HK-2 (cell line): Measurements from ENCODE around the gene RIPOR3.
"Not testable (repeated sequence)": the region's sequence is repeated elsewhere in the genome, so short reads cannot be mapped to it uniquely, and the experiment has no call there.

Experiments used
- DNase-seq: peaks from one replicate; pipeline ENCODE4 v3.0.0-alpha.2; 2018; ENCODE audit not compliant: unreplicated experiment

The RIPOR3 gene

DNA sequence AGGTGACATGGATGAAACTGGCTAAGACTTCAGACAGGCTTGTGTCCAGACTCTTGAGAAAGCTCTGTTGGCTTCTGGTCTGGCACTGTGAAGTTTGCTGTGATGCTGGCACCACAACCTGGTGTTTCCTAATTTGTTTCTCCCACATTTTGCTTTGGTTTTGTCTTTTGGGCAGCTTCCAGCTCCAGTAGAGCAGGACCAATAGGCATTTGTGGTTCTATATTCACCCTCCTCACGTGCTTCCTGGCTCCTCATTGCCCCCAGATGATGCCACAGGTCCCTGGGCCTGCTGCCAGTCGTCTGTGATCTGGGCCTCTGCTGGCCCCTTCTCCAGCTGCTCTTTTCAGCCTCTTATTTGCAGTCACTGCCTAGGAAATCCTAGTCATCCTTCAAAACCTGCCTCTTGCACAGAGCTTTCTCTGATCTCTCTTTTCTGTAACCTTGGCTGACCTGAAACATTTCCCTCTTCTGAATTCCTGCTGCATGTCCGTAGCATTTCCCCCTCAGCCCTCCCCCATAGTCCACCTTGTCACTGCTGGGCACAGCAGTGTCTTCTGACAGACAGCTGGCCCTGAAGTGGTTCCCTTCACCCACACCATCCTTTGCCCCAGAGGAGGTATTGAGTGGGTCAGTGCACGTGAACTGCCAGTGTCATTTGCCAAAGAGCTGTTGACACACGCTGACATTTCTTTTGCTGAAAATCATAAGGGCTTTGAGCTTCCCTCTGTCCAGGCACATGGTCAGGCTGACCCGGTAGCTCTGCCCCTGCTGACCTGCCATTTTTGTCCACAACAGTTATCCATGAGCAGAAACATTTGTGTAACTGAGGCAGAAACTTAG lies 118.2 kb downstream of the RIPOR3 start:
- no peak for DNase-seq

DNA sequence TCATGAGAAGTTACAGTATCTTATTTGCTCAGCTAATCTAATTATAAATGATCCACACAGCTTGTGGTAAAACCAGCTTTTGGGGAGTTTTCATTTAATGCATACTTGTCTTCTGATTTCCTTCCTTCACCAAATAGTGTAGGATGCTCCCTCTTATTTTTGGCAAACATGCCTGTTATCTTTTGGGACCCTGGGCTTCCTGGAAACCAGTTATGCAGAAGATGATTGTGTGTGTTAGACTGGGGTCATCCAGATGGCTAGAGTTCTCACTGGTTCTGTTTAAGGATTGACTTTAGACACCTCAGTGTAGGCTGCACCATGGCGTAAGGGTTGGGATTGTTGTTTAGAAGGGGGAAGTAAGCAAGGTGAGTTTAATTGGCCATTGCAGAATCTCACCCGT lies 119.9 kb downstream of the RIPOR3 start:
- DNase-seq: no peak

DNA sequence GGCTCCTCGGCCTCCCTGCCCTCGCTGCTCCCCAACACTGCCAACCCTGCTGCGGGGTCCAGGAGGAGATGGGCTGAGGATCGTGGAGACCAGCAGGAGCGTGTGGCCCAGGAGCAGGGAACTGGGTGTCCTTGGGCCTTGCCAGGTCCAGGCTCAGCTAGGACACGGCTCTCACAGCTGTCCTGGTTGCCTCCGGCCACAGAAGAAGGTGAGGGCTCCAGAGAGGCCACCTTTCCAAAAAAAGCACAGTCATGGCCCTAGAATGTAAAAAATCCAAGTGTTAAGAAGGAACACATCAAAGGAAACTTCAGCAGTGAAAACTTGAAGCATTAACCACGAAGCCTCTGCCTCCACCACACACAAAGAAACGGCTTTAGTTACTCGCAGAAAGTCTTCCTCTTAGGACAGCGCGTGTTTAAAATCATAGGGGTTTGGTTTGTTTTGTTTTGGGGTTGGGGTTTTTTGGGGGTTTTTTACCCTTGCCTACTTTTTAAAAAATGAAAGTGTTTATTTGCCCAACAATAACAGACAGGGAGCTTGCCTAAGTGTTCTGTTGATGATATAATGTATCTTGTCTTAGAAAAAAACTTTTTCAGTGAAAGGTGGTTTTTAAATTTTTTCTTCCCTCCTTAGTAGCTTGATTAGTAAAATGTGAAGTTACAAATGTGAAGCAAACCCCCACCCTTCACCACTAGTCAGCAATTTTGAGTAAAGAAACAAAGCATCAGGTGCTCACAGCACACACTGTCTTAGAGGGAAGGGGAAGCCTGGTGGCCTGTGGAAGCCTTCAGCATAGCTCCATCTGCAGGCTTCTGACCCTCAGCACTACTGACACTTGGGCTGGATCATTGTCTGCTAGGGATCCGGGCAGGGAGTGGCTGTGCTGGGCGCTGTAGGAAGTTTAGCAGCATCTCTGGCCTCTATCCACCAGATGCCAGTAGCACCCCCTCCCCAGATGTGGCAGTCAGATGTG lies 121.2 kb downstream of the RIPOR3 start:
- peak; percentile 36 for DNase-seq

DNA sequence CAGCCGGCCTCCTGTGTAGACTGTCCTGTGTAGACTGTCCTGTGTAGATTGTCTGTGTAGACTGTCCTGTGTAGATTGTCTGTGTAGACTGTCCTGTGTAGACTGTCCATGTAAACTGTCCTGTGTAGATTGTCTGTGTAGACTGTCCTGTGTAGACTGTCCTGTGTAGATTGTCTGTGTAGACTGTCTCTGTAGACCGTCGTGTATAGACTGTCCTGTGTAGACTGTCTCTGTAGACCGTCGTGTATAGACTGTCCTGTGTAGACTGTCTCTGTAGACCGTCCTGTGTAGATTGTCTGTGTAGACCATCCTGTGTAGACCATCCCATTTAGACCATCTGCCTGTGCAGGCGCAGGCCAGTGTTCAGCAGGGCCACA lies 121.9 kb downstream of the RIPOR3 start:
- not testable (repeated sequence) for DNase-seq

DNA sequence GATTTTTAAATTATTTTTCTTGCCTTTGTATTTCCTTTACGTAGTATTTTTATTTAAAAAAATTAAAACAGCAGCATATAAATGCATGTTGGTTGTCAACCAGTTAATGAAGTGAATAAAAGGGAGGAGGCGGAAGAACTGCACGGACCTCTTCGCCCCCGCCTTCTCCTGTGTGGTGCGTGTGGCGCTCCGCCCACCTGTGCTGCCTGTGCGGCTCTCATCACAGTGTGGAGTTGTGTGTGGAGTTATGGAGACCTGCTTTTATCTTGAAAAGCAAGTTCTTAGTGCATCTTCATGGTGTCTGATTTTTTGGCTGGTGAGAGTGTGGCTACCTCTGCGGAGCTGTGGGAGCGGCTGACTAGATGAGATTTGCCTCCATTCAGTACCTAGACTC lies 122.8 kb downstream of the RIPOR3 start:
- no peak for DNase-seq

DNA sequence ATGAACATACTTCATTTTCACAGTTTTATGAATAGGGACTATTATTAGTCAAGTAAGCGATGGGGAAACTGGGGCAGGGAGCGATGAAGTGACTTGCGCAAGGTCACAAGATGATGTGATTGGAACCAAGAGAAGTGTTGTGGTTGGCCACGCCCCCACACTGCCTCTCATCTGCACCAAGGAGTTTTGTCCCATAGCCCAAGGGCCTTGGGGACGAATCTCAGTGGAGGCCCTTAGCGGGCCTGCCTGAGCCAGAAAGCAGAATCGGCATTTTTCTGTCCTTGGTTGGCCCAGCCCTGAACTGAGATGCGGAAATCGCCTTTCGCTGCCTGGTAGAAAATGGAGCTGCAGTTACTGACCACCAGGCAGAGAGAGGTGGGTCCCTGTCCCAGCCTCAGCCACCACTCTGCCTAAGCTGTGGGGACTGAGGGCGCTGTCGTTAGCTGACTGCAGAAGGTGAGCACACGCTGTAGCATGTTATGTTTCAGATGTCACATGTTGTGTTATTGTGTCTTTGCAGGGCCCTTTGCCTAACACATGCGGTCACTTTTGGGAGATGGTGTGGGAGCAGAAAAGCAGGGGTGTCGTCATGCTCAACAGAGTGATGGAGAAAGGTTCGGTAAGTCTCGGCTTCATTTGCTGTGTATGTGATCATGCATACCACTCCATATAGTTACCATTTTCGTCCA lies 123.3 kb downstream of the RIPOR3 start:
- no peak for DNase-seq

DNA sequence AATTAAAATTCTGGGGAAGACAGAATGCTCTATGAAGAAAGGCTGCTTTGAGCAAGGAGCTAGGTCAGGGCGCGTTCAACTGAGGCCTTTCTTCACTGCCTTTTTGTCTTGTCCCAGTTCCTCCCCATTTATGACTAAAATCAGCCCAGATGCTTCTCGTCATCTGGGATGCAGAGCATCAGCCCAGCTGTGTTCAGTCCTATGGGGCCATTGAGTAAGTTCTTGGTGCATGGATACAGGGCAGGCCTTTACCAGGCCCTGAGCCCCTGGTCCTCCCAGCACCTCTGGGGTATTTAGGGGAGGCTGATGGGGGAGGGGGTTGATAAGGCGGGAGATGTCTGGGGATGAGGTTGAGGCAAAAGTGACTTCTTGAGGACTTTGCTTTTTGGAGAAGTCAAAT lies 125.5 kb downstream of the RIPOR3 start:
- DNase-seq: no peak

DNA sequence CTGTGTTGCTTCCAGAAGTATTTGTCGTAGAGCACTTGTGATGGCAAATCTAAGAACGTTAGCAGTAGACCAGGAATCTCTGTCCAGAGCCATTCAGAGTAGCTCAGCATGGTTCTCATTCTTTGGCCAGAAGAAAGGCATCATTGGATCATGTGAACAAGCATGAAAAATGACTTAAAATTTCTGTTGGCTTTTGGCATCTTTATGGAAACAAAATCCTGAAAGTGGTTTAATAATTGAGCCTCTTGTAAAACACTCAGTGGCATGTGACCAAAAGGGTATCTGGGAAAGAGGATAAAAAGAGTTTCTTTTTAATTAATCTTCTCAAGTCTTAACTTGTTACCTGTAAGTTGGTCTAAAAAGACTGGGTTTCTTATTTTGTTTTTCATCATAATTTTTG lies 126.0 kb downstream of the RIPOR3 start:
- DNase-seq: no peak

DNA sequence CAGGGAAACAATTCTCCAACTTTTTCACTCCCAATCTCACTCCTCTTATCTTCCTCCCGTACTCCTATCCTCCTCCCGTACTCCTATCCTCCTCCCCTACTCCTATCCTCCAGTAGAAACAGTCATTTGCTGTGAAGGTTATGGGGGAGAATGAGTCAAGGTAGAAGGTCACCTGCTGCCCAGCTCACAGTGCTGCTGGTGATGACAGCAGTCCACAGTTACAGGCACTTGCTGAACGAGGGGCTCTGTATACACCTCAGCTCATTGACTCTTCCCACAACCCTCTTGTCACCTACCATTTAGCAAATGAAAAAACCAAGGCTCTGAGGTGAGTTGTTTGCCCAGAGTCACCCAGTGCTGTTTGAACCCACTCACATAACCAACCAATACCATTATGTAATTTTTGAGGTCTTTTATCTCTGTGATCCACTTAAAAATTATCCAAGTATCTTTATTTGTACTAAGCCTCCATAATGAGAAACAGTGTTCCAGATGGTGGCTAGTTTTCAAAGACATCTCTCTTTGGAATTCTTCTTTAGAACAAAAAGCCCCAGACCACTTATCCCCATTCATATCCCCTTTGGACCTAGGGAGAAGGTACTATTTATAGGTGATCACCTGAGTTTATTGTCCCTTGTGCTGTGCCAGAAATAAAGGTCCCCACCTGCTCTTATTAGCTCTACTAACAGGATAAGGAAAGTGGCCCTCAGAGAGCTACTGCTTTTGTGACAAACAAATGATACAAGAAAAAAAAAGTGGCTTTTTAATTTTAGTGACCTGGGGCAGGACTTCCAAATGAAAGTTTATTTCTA lies 128.0 kb downstream of the RIPOR3 start:
- no peak for DNase-seq

DNA sequence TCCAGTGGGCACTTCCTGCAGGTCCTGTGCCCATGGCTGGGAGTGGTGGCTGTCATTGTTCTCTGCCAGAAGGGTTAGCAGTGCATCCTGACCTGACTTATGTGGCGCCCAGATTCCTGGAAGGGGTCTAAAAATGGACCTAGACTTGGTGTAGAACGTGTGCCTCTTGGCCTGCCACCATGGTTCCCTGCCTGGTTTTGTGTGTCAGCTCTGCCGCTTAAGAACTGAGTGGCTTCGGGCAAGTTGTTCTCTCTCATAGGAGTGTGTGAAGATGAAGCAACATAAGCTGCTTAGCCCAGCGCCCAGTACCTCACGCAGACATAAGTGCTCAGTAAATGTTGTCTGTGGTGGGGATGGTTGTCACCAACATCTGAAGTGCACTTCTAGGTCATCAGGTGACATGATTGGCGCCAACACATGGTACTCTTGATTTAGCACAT lies 129.1 kb downstream of the RIPOR3 start:
- DNase-seq: no peak

DNA sequence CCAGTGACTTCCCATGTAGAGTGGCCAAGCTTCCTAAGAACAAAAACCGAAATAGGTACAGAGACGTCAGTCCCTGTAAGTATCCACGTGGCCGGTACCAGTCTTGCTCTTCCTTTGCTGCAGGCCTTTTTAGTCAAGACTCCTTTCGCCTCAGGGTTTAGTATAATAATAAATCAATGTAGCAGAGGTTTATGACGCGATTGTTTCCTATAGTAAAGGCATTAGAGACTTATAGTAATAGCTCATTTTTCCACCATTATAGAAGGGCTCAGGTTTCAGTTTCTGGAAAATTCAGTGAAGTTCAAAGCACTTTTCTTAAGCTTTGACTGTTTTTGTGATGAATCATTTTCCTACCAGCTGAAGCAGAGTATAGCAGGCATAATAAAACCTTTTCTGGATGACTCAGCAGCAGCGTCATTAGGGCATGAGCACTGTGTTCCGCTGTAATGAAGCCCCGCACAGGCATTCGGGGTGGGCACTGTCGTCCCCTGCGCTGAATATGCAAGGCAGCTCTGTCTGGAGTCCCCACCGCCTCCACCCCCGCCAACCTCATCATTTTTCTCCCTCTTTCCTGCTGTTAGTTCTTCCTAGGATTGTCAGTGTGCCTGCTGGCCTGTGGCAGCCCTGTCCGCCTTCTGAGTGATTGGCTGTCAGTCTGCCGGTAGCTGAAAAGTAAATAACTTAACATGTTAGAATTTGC lies 129.8 kb downstream of the RIPOR3 start:
- DNase-seq: peak; percentile 82

DNA sequence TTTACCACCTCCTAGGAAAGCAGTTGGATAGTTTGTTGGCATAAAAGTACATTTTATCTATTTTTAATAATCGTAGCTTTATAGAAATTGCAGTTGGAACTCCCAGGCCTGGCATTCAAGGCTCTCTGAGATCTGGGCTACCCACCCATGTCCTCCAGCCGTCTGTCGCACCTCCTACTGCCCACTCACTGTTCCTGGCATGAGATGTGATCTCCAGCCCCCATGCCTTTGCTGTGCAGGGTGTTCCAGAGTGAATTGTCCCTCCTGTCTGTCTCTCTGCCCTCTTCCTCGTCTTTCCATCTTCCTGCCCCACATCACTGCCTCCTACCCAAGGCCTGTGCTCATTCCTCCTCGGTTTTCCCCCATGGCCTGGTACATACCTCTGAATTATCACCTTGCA lies 130.5 kb downstream of the RIPOR3 start:
- DNase-seq: peak; percentile 41

DNA sequence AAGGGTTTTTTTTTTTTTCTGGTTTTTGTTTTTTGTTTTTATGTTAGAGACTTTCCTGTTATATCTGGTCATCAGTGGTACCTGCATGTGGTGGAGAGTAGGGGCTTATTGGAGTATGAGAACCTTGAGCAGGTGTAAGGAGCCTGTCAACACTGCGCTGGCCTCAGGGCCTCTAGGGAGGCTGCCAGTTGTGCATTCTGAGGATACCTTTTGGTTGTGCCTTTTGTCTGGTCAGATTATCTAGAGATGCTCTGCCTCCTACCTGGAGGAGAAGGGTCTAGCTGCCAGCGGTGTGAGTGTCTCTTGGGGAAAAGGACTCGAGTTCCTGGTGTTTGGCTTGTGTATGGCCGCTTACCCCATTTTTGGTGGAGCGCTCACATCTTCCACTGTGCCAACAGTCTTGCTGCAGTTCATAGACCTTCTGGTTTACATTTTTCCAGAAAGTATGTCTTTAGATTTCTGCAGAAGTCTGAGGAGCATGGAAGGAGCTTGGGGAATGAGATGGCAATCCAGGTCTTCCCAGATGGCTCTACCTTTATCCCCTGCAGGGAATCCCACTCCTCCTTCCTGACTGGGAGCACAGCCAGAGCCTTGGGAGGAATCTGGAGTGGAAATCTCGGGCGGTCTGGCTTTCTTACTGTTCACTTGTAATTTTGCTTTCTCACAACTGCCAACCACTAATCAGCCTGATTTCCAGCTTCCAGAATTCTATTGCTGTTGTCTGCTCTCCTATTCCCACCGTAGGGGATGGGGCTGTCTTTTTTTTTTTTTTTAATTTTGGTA lies 131.3 kb downstream of the RIPOR3 start:
- DNase-seq: no peak

DNA sequence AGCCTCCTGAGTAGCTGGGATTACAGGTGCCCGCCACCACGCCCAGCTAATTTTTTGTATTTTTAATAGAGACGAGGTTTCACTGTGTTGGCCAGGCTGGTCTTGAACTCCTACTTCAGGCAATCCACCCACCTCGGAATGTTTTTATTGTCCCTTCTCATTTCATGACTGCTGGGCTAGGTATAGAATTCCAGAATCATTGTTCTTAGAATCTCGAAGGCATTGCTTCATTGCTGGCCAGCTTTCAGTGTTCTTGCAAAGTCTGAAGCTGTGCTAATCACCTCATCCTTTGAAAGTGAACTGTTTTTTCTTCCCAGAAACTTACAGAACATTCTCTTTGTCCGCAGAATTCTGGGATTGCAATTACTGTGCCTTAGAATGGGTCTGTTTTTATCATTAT lies 132.2 kb downstream of the RIPOR3 start:
- no peak for DNase-seq

DNA sequence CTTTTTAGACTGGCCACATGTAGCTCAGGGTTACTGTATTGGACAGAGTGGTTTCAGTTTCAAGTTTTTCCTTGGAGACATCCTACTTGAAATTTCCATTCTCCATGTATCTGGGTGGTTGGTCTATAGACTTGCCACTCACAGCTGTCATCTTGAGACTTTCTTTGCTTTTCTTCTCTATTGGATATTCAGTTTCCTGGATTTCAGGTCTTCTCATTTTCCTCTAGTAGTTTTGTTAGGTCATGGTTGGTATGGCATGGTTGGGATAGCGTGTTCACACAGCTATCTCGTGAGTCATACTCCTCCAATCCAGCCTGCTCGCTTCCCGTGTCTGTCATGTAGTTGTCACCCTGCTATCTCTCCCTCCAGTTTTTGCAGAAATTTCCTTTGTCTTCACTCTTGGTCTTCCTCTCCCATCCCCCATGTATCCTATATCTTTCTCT lies 132.8 kb downstream of the RIPOR3 start:
- DNase-seq: peak; percentile 82

DNA sequence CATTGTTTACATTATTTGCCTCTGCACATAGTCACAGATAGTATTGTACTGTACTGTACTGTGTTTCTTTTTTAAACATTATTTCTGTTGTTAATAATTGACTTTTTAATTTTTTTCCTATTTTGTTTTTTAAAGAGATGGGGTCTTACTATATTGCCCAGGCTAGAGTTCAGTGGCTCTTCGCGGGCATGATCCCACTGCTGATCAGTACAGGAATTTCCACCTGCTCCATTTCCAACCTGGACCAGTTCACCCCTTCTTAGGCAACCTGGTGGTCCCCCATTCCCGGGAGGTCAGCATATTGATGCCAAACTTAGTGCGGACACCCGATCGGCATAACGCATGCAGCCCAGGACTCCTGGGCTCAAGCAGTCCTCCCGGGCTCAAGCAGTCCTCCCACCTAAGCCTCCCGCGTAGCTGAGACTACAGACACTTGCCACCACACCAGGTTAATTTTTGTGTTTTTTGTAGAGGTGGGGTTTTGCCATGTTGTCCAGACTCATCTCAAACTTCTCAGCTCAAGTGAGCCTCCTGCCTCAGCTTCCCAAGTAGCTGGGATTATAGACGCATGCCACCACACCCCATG lies 133.7 kb downstream of the RIPOR3 start:
- DNase-seq: no peak

DNA sequence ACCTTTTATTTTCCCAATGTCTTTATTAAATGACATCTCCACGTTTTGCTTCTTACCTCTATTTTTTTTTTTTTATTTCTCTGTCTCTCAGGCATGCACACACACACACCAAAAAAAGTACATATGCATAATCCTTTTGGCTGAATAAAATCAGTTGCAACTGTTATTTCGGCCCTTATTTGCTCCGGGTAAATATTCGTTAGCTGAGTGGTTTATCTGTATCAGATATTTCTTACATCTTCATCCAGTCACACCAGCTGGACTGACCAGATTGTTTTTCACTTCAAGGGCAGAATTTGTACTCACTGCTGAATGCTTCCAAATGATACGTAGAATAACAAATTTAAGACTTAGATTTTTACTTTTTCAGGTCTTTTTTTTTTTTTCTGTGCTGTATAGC lies 135.7 kb downstream of the RIPOR3 start:
- DNase-seq: no peak

DNA sequence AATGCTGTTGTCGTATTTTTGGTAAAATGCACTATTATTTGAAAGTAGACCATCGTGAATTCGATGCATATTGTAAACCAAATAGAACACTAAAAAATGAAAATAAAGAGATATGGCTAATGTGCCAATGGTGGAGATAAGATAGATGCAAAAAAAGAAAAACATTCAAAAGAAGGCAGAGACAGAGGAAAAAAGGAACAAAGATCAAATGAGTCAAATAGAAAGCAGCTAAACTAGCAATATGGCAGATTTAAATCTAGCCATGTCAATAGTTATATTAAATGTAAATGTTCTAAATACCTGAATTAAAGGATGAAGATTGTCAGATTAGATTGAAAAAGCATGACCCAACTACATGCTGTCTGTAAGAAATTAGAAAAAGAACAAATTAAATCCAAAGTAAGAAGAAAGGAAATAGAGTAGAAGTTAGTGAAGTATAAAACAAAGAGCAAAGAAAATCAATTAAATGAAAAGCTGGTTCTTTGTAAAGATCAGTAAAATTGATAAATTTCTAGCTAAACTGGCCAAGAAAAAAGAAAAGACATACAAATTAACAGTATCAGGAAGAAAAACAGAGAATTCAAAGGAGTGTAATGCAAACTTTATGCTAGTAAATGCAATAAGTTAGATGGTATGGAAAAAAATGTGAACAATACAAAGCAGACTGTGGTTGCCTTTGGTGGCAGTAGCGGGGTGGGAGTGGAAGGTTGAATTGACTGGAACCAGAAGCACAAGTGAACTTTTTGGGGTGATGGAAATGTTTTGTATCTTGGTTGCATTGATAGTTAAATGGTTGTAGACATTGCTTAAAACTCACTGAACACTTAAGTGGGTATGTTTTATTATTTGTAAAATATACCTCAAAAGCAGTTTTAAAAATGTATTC lies 136.4 kb downstream of the RIPOR3 start:
- no peak for DNase-seq
